Ovary (tissue), 9 donors: ENCODE measurements around the gene ATP1A4. TPM values are rescaled to one million over a fixed set of nuclear protein-coding genes. Genes with fewer than 3 reads are reported as not detected.

Experiments used
- DNase-seq, 5 donors: peaks; one replicate each; pipeline ENCODE4 v3.0.0-alpha.2; 2019 to 2020
- H3K27ac ChIP-seq, 2 donors: fragments of 200-600 bp; one replicate each; pipeline versions ENCODE4 v1.5.1 to v1.8.0; 2019 to 2022
- H3K27me3 ChIP-seq: fragments of 200-600 bp; one replicate; pipeline ENCODE4 v1.8.0; 2022
- H3K36me3 ChIP-seq: fragments of 200-600 bp; sonication (generic); one replicate; pipeline ENCODE4 v1.5.1; 2019
- H3K4me1 ChIP-seq: one replicate; pipeline ENCODE4 v1.8.1; 2013; ENCODE audit warnings: mild to moderate bottlenecking, moderate library complexity; ENCODE audit not compliant: insufficient read depth
- H3K4me3 ChIP-seq: fragments of 200-600 bp; sonication (generic); one replicate; pipeline ENCODE4 v1.5.1; 2017
- H3K9me3 ChIP-seq, 2 donors: fragments of 200-600 bp in 1 of 2; sonication (generic) in 1 of 2; one replicate each; pipeline versions ENCODE4 v1.5.1 to v1.8.1; 2013 to 2019; ENCODE audit warnings: mild to moderate bottlenecking in 1 of 2, moderate library complexity in 1 of 2
- EP300 ChIP-seq: sonication (generic); formaldehyde crosslinking; IDR thresholded peaks from one replicate; pipeline ENCODE4 v1.6.1; 2017; ENCODE audit warnings: antibody characterized with exemption
- POLR2A ChIP-seq: fragments of 450-650 bp; IDR thresholded peaks from one replicate; pipeline ENCODE4 v1.6.1; 2017; ENCODE audit warnings: antibody characterized with exemption, mild to moderate bottlenecking, moderate library complexity
- WGBS, 3 donors: extraction: QIAGEN DNeasy Blood & Tissue Kit in 1 of 3; methylation state at CpG; one replicate each; pipeline versions ENCODE4 v1.1.5 to v1.1.7; 2013 to 2017; 5-methylcytosine and 5-hydroxymethylcytosine counted together
- intact Hi-C, 4 donors: fragments of 100-400 bp; cut with DNase I; formaldehyde crosslinking; loops; one replicate each; pipeline versions ENCODE4 v1.11.0 to v1.15.1; 2022 to 2023
- polyA plus RNA-seq, 2 donors: library from polyadenylated mRNA; stranded (reverse); fragments of 200-250 nt in 1 of 2; fragments of 350-450 nt in 1 of 2; fragmentation: Illumina TruSeq in 1 of 2; extraction: RNeasy Lipid Tissue Mini Kit (QIAGEN cat#74804) in 1 of 2; gene quantifications; one replicate each; pipeline ENCODE4 v1.2.3, GENCODE V29; 2013 to 2014
- total RNA-seq, 7 donors: library from RNA; depleted of rRNA in 2 of 7; stranded (reverse); fragments of >200 nt in 2 of 7; fragmentation: NEBNext Ultra II Directional in 3 of 7; extraction: Animal tissue kit (Norgen Biotek cat#: 25700) in 3 of 7; gene quantifications; one replicate each; pipeline versions ENCODE4 v1.1.0 to v1.2.4, GENCODE V29; 2016 to 2023
- TF ChIP-seq, protein P1 (sequence below), 3 donors: fragments of 450-650 bp in 2 of 3; fragments of 200-600 bp in 1 of 3; IDR thresholded peaks; one replicate each; pipeline versions ENCODE4 v1.5.1 to v1.8.0; 2016 to 2022; ENCODE audit warnings: antibody characterized with exemption in 3 of 3, mild to moderate bottlenecking in 1 of 3
- donor health status: DM: no; HTN: no; CAD: no; lungs with moderate emphysema.
- donor health status: DM: no; HTN: no; CAD: no.
- donor health status: Bipolar disorder and iron deficiency.
- donor health status: DM: yes; HTN: yes; CAD: no.
- donor health status: DM: no; HTN: no; CAD: no.
- donor health status: DM: yes; HTN: yes; CAD: no.

The ATP1A4 gene
- total and polyA plus RNA-seq, 9 donors, result 0.22 to 0.37 TPM; not detected in 7

- Histone ChIP-seq H3K4me1 (no peaks in the 10 kb centered on the region), H3K27ac (no peak overlapping the region), H3K9me3 (no peaks in the 10 kb centered on the region), H3K27me3 (no peaks in the 10 kb centered on the region), H3K4me3 (no peak overlapping the region), H3K36me3 (no peaks in the 10 kb centered on the region)
- TF ChIP-seq EP300 (no peak), POLR2A (no peak)
- TF ChIP-seq, protein P1, sequence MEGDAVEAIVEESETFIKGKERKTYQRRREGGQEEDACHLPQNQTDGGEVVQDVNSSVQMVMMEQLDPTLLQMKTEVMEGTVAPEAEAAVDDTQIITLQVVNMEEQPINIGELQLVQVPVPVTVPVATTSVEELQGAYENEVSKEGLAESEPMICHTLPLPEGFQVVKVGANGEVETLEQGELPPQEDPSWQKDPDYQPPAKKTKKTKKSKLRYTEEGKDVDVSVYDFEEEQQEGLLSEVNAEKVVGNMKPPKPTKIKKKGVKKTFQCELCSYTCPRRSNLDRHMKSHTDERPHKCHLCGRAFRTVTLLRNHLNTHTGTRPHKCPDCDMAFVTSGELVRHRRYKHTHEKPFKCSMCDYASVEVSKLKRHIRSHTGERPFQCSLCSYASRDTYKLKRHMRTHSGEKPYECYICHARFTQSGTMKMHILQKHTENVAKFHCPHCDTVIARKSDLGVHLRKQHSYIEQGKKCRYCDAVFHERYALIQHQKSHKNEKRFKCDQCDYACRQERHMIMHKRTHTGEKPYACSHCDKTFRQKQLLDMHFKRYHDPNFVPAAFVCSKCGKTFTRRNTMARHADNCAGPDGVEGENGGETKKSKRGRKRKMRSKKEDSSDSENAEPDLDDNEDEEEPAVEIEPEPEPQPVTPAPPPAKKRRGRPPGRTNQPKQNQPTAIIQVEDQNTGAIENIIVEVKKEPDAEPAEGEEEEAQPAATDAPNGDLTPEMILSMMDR (IDR thresholded peaks at IDR 0.05), result no peak
- intact Hi-C loops, result no loop called here
- 91 to 95% (median 94%) methylated on average over 18 of the region's 18 CpGs for WGBS, 3 donors
- DNase-seq, result no peak
Measured at GRCh38 chr1:160128636-160129035, 22.8 kb upstream of the ATP1A4 start.

- H3K27me3 ChIP-seq, result no peaks in the 10 kb centered on the region
- H3K36me3 ChIP-seq, result no peaks in the 10 kb centered on the region
- H3K27ac ChIP-seq, result no peak overlapping the region
- TF ChIP-seq POLR2A (no peak), EP300 (no peak)
- TF ChIP-seq, protein P1 (IDR thresholded peaks at IDR 0.05), result no peak
- no peak overlapping the region for H3K4me3 ChIP-seq
- intact Hi-C loops, result no loop called here
- 92 to 93% (median 92%) methylated on average over 5 of the region's 5 CpGs for WGBS, 3 donors
- H3K9me3 ChIP-seq, result no peaks in the 10 kb centered on the region
- no peak for DNase-seq
- no peaks in the 10 kb centered on the region for H3K4me1 ChIP-seq
Measured at GRCh38 chr1:160129046-160129445, 22.4 kb upstream of the ATP1A4 start.

DNA sequence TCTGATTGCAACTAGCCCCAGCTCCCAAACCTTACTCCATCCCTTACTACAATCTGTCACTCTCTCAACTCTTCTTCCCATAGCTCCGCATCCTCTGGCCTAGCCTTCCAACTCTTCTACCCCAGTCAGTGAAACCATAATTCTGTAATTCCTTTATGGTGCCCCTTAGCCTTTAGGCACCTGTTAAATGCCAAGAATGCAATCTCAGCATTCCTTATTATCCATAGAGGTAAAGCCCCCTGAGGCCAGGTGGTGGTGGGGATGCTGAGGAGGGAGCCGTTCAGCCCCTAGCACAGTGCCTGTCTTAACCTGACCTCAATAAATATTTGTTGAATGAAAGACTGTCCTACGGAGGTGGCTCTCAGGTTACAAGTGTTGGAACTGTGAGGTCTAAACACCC lies 21.8 kb upstream of the ATP1A4 start:
- Histone ChIP-seq H3K9me3 (no peaks in the 10 kb centered on the region), H3K27me3 (no peaks in the 10 kb centered on the region), H3K4me3 (no peak overlapping the region), H3K4me1 (no peaks in the 10 kb centered on the region), H3K27ac (no peak overlapping the region), H3K36me3 (no peaks in the 10 kb centered on the region)
- WGBS, 3 donors, result 62 to 85% (median 73%) methylated on average over 3 of the region's 3 CpGs
- TF ChIP-seq EP300 (no peak), POLR2A (no peak)
- TF ChIP-seq, protein P1 (IDR thresholded peaks at IDR 0.05), result no peak
- intact Hi-C loops, result no loop called here
- DNase-seq, result no peak

DNA sequence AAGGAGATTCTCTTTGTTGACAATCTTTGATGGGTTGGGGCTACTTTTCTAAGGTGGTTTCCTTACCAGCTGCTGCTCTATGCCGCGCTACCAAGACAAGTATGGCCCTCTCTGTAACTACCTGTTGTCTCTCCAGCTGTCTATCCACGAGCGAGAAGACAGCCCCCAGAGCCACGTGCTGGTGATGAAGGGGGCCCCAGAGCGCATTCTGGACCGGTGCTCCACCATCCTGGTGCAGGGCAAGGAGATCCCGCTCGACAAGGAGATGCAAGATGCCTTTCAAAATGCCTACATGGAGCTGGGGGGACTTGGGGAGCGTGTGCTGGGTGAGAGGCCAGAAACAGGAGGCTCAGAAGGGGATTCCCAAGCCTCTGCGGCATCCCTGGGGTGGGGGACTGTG lies 21.4 kb upstream of the ATP1A4 start:
- no peaks in the 10 kb centered on the region for H3K9me3 ChIP-seq
- WGBS, 3 donors, result 90 to 94% (median 93%) methylated on average over 11 of the region's 11 CpGs
- H3K4me3 ChIP-seq, result no peak overlapping the region
- no peaks in the 10 kb centered on the region for H3K4me1 ChIP-seq
- H3K27me3 ChIP-seq, result no peaks in the 10 kb centered on the region
- intact Hi-C loops, result no loop called here
- TF ChIP-seq EP300, result no peak
- TF ChIP-seq, protein P1 (IDR thresholded peaks at IDR 0.05), result no peak
- no peak for TF ChIP-seq POLR2A
- no peaks in the 10 kb centered on the region for H3K36me3 ChIP-seq
- no peak for DNase-seq
- H3K27ac ChIP-seq, result no peak overlapping the region
